ENCODE results near the gene BTBD10.

BTBD10 gene

GRCh38 chr11:13386567-13386966 lies 76.5 kb downstream of the BTBD10 start:
- ATAC-seq: no peak
- TF ChIP-seq SNAI2 (CRISPR knock-in tag; IDR thresholded peaks at IDR 0.05): no peak
- no peak for TF ChIP-seq GLIS3 (CRISPR knock-in tag; IDR thresholded peaks at IDR 0.05)
- TF ChIP-seq ZNF565 (CRISPR knock-in tag; conservative IDR thresholded peaks at IDR 0.05; ENCODE audit: low read depth): no peak
- TF ChIP-seq ZNF70 (CRISPR knock-in tag; IDR thresholded peaks at IDR 0.05): no peak
- no peak for TF ChIP-seq ZNF8 (CRISPR knock-in tag; IDR thresholded peaks at IDR 0.05)
- no peak for TF ChIP-seq CSRNP3 (CRISPR knock-in tag; IDR thresholded peaks at IDR 0.05)

GRCh38 chr11:13384908-13385640 lies 77.9 kb downstream of the BTBD10 start:
- ATAC-seq: peak; percentile 82
- TF ChIP-seq CREB5 (CRISPR knock-in tag; IDR thresholded peaks at IDR 0.05; ENCODE audit: low read depth) (no peak), PPARA (CRISPR knock-in tag; IDR thresholded peaks at IDR 0.05; ENCODE audit: borderline replicate concordance) (no peak), OSR1 (CRISPR knock-in tag; IDR thresholded peaks at IDR 0.05) (no peak)

- no peak for ATAC-seq
- TF ChIP-seq ZNF565 (CRISPR knock-in tag; conservative IDR thresholded peaks at IDR 0.05; ENCODE audit: low read depth) (no peak), ZNF70 (CRISPR knock-in tag; IDR thresholded peaks at IDR 0.05) (no peak), CSDC2 (CRISPR knock-in tag; IDR thresholded peaks at IDR 0.05) (no peak), OSR1 (CRISPR knock-in tag; IDR thresholded peaks at IDR 0.05) (no peak), ESRRG (CRISPR knock-in tag; IDR thresholded peaks at IDR 0.05) (no peak), ZFP30 (CRISPR knock-in tag; IDR thresholded peaks at IDR 0.05) (no peak), PPARA (CRISPR knock-in tag; IDR thresholded peaks at IDR 0.05; ENCODE audit: borderline replicate concordance) (no peak), POU6F1 (CRISPR knock-in tag; IDR thresholded peaks at IDR 0.05; ENCODE audit: borderline replicate concordance, low read depth) (no peak), TSHZ2 (CRISPR knock-in tag; IDR thresholded peaks at IDR 0.05) (no peak), GLIS3 (CRISPR knock-in tag; IDR thresholded peaks at IDR 0.05) (no peak), ISL1 (CRISPR knock-in tag; IDR thresholded peaks at IDR 0.05) (no peak), CREB5 (CRISPR knock-in tag; IDR thresholded peaks at IDR 0.05; ENCODE audit: low read depth) (no peak), PATZ1 (CRISPR knock-in tag; IDR thresholded peaks at IDR 0.05; ENCODE audit: borderline replicate concordance) (no peak), RARB (CRISPR knock-in tag; IDR thresholded peaks at IDR 0.05) (no peak), ZFP3 (CRISPR knock-in tag; IDR thresholded peaks at IDR 0.05) (no peak)
These were observed 80.3 kb downstream of the BTBD10 start for GRCh38 chr11:13382751-13383150.

Measured in SK-N-SH treated with all-trans-retinoic acid at 6 μM for 48 hours (cell line).